ENCODE measurements around the gene CHML. TPM values are rescaled to one million over a fixed set of nuclear protein-coding genes. Genes with fewer than 3 reads are reported as not detected.
"Not testable (repeated sequence)": the region's sequence is repeated elsewhere in the genome, so short reads cannot be mapped to it uniquely, and the experiment has no call there.

Gene CHML
- polyA plus RNA-seq, 6 donors from 2014 or later, result 6.5 to 17.3 (median 15.5) TPM

- DNase-seq (no peak), ATAC-seq (ENCODE audit: low read depth in 2 of 2) (no peak)
- Mint-ChIP-seq H3K27me3 (peaks cover 21 to 34% (median 25%) of the 10 kb centered on the region in 3 donors), H3K4me1 (no peaks in the 10 kb centered on the region), H3K4me3 (no peak overlapping the region), H3K27ac (no peak overlapping the region), H3K9me3 (peaks cover 0 to 4% (median 0%) of the 10 kb centered on the region in 7 donors), H3K36me3 (peaks cover 0 to 5% of the 10 kb centered on the region in 2 donors)
These were observed 20.3 kb upstream of the CHML start for GRCh38 chr1:241660424-241660972.

GRCh38 chr1:241659016-241659415, 18.8 kb upstream of the CHML start:
- not testable (repeated sequence) for ATAC-seq (ENCODE audit: low read depth in 2 of 2); DNase-seq; H3K4me3 Mint-ChIP-seq; H3K27ac Mint-ChIP-seq; H3K4me1 Mint-ChIP-seq; H3K9me3 Mint-ChIP-seq; H3K36me3 Mint-ChIP-seq
- H3K27me3 Mint-ChIP-seq, result peaks cover 27 to 37% (median 35%) of the 10 kb centered on the region in 3 donors

- H3K36me3 Mint-ChIP-seq, result peaks cover 0 to 6% of the 10 kb centered on the region in 2 donors
- no peak overlapping the region for H3K4me3 Mint-ChIP-seq
- H3K27ac Mint-ChIP-seq, result peak overlapping the region in 1 of 6 donors; percentile 51
- peaks cover 0 to 4% (median 0%) of the 10 kb centered on the region in 7 donors for H3K9me3 Mint-ChIP-seq
- ATAC-seq (ENCODE audit: low read depth in 2 of 2) (no peak), DNase-seq (no peak)
- H3K4me1 Mint-ChIP-seq, result no peaks in the 10 kb centered on the region
- H3K27me3 Mint-ChIP-seq, result peaks cover 28 to 37% (median 37%) of the 10 kb centered on the region in 3 donors
These were observed 18.1 kb upstream of the CHML start for GRCh38 chr1:241658081-241658793.

GRCh38 chr1:241654641-241655040, 14.5 kb upstream of the CHML start:
- H3K36me3 Mint-ChIP-seq, result peaks cover 0 to 14% of the 10 kb centered on the region in 2 donors
- peaks cover 0 to 4% (median 0%) of the 10 kb centered on the region in 7 donors for H3K9me3 Mint-ChIP-seq
- H3K4me3 Mint-ChIP-seq, result no peak overlapping the region
- H3K27ac Mint-ChIP-seq, result no peak overlapping the region
- ATAC-seq (ENCODE audit: low read depth in 2 of 2) (no peak), DNase-seq (no peak)
- no peaks in the 10 kb centered on the region for H3K4me1 Mint-ChIP-seq
- H3K27me3 Mint-ChIP-seq, result peaks cover 22 to 48% (median 47%) of the 10 kb centered on the region in 3 donors

GRCh38 chr1:241654019-241654418, 13.8 kb upstream of the CHML start:
- DNase-seq (no peak), ATAC-seq (ENCODE audit: low read depth in 2 of 2) (no peak)
- H3K9me3 Mint-ChIP-seq, result peaks cover 0 to 2% (median 0%) of the 10 kb centered on the region in 7 donors
- peaks cover 22 to 47% (median 43%) of the 10 kb centered on the region in 3 donors for H3K27me3 Mint-ChIP-seq
- peaks cover 0 to 19% of the 10 kb centered on the region in 2 donors for H3K36me3 Mint-ChIP-seq
- H3K4me1 Mint-ChIP-seq, result no peaks in the 10 kb centered on the region
- no peak overlapping the region for H3K4me3 Mint-ChIP-seq
- H3K27ac Mint-ChIP-seq, result no peak overlapping the region

GRCh38 chr1:241652012-241652411, 11.8 kb upstream of the CHML start, which contains the start of gene WDR64:
TSS of gene WDR64 (plus strand) at chr1:241652281. CDS start at chr1:241652485, 204 bp downstream.
- Mint-ChIP-seq H3K4me1 (no peaks in the 10 kb centered on the region), H3K27ac (no peak within 1 kb of the TSS)
- ATAC-seq (ENCODE audit: low read depth in 2 of 2), result no peak

GRCh38 chr1:241648159-241648558, 8.0 kb upstream of the CHML start:
- Mint-ChIP-seq H3K27ac (no peak overlapping the region), H3K9me3 (peaks cover 0 to 3% (median 0%) of the 10 kb centered on the region in 7 donors), H3K27me3 (peaks cover 0 to 17% (median 16%) of the 10 kb centered on the region in 3 donors), H3K4me1 (no peaks in the 10 kb centered on the region), H3K36me3 (peaks cover 0 to 13% of the 10 kb centered on the region in 2 donors), H3K4me3 (no peak overlapping the region)
- no peak for ATAC-seq (ENCODE audit: low read depth in 2 of 2)
- no peak for DNase-seq

More at GRCh38 chr1:241652012-241652411, 11.8 kb upstream of the CHML start, which contains the start of gene WDR64:
- peaks cover 0 to 19% of the 10 kb centered on the region in 2 donors for H3K36me3 Mint-ChIP-seq
- peaks cover 0 to 2% (median 0%) of the 10 kb centered on the region in 7 donors for H3K9me3 Mint-ChIP-seq
- no peak within 1 kb of the TSS for H3K4me3 Mint-ChIP-seq
- no peak for DNase-seq
- H3K27me3 Mint-ChIP-seq, result peaks cover 15 to 33% (median 32%) of the 10 kb centered on the region in 3 donors

GRCh38 chr1:241647658-241648057, 7.5 kb upstream of the CHML start:
- DNase-seq (no peak), ATAC-seq (ENCODE audit: low read depth in 2 of 2) (no peak)
- Mint-ChIP-seq H3K36me3 (peaks cover 0 to 13% of the 10 kb centered on the region in 2 donors), H3K9me3 (peaks cover 0 to 4% (median 1%) of the 10 kb centered on the region in 7 donors), H3K4me1 (no peaks in the 10 kb centered on the region), H3K27me3 (peaks cover 0 to 17% (median 16%) of the 10 kb centered on the region in 3 donors), H3K27ac (no peak overlapping the region), H3K4me3 (no peak overlapping the region)

GRCh38 chr1:241646201-241646600, 6.0 kb upstream of the CHML start:
- no peak for DNase-seq
- Mint-ChIP-seq H3K9me3 (peaks cover 0 to 8% (median 5%) of the 10 kb centered on the region in 7 donors), H3K27ac (peak overlapping the region in 1 of 6 donors; percentile 79), H3K27me3 (peaks cover 0 to 17% (median 16%) of the 10 kb centered on the region in 3 donors), H3K4me1 (peaks cover 0 to 4% (median 0%) of the 10 kb centered on the region in 3 donors), H3K4me3 (no peak overlapping the region), H3K36me3 (peaks cover 0 to 13% of the 10 kb centered on the region in 2 donors)
- no peak for ATAC-seq (ENCODE audit: low read depth in 2 of 2)

- H3K4me1 Mint-ChIP-seq, result peaks cover 3 to 12% (median 6%) of the 10 kb centered on the region in 3 donors
- no peak for ATAC-seq (ENCODE audit: low read depth in 2 of 2)
- no peak overlapping the region for H3K4me3 Mint-ChIP-seq
- H3K36me3 Mint-ChIP-seq, result peaks cover 0 to 10% of the 10 kb centered on the region in 2 donors
- peaks cover 0 to 11% (median 9%) of the 10 kb centered on the region in 3 donors for H3K27me3 Mint-ChIP-seq
- peaks cover 0 to 8% (median 5%) of the 10 kb centered on the region in 7 donors for H3K9me3 Mint-ChIP-seq
- DNase-seq, result no peak
- H3K27ac Mint-ChIP-seq, result no peak overlapping the region
These were observed 5.0 kb upstream of the CHML start for GRCh38 chr1:241645199-241645598.

- Mint-ChIP-seq H3K27me3 (peaks cover 0 to 1% (median 0%) of the 10 kb centered on the region in 3 donors), H3K27ac (no peak overlapping the region), H3K4me1 (peaks cover 3 to 12% (median 9%) of the 10 kb centered on the region in 3 donors), H3K9me3 (peaks cover 0 to 7% (median 5%) of the 10 kb centered on the region in 7 donors), H3K36me3 (peaks cover 0 to 1% of the 10 kb centered on the region in 2 donors), H3K4me3 (no peak overlapping the region)
- no peak for ATAC-seq (ENCODE audit: low read depth in 2 of 2)
- DNase-seq, result no peak
These were observed 4.1 kb upstream of the CHML start for GRCh38 chr1:241644259-241644658.

GRCh38 chr1:241642593-241642944, 2.4 kb upstream of the CHML start:
- ATAC-seq (ENCODE audit: low read depth in 2 of 2) (no peak), DNase-seq (no peak)
- peak overlapping the region in 1 of 8 donors; percentile 98 for H3K4me3 Mint-ChIP-seq
- peaks cover 0 to 7% (median 5%) of the 10 kb centered on the region in 7 donors for H3K9me3 Mint-ChIP-seq
- H3K27me3 Mint-ChIP-seq, result no peaks in the 10 kb centered on the region
- H3K27ac Mint-ChIP-seq, result peak overlapping the region in 3 of 6 donors; percentile 10 to 53 (median 16)
- no peaks in the 10 kb centered on the region for H3K36me3 Mint-ChIP-seq
- peaks cover 15 to 27% (median 23%) of the 10 kb centered on the region in 3 donors for H3K4me1 Mint-ChIP-seq

- H3K4me1 Mint-ChIP-seq, result peaks cover 20 to 33% (median 29%) of the 10 kb centered on the region in 3 donors
- H3K4me3 Mint-ChIP-seq, result peak overlapping the region in 3 of 8 donors; percentile 91 to 98 (median 94)
- H3K36me3 Mint-ChIP-seq, result no peaks in the 10 kb centered on the region
- DNase-seq (no peak), ATAC-seq (ENCODE audit: low read depth in 2 of 2) (no peak)
- H3K27ac Mint-ChIP-seq, result peak overlapping the region in 4 of 6 donors; percentile 53 to 97 (median 83)
- H3K27me3 Mint-ChIP-seq, result no peaks in the 10 kb centered on the region
- peaks cover 0 to 7% (median 5%) of the 10 kb centered on the region in 7 donors for H3K9me3 Mint-ChIP-seq
These were observed 1.8 kb upstream of the CHML start for GRCh38 chr1:241641773-241642592.

All from naive B cell (primary cell).